Measurements from ENCODE around the gene ENTPD6. TPM values are rescaled to one million over a fixed set of nuclear protein-coding genes. Genes with fewer than 3 reads are reported as not detected.

The ENTPD6 gene
- total and polyA plus RNA-seq, 10 donors, result 23.0 to 49.6 (median 35.6) TPM

DNA sequence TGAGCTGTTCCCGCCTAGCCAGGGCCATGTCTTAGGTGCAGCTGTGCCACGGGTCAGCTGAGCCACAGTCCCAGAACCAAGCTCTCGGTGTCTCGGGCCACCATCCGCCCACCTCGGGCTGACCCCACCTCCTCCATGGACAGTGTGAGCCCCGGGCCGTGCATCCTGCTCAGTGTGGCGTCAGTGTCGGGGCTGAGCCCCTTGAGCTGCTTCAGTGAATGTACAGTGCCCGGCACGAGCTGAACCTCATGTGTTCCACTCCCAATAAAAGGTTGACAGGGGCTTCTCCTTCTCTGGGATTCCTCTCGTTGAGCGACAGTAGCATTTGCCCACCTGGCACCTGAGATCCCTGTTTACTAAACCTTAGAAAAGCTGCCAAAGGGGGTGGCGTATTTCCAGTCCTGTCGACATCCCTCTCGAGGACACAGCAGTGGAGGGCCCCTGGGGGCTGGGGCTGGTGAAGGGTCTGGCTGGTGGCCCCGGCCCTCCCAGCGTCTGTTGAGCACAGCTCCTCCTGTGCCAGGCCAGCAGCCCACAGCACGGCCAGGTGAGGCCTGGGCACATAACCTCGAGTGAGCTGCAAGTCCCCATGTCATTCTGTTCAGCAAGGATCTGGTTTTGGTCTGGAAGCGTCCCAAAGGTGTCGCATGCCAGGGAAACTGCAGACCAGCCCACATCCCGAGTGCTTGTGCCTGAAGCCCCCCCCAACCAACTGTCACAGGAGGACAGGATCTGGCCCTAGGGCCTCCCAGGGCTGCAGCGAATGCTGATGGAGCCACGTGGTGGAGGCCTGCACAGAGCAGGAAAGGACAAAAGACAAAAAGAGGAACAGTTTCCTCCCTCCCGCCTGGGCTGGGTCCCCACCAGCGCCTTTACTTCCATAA is 31.2 kb downstream of the ENTPD6 start:
- TF ChIP-seq, protein P1, sequence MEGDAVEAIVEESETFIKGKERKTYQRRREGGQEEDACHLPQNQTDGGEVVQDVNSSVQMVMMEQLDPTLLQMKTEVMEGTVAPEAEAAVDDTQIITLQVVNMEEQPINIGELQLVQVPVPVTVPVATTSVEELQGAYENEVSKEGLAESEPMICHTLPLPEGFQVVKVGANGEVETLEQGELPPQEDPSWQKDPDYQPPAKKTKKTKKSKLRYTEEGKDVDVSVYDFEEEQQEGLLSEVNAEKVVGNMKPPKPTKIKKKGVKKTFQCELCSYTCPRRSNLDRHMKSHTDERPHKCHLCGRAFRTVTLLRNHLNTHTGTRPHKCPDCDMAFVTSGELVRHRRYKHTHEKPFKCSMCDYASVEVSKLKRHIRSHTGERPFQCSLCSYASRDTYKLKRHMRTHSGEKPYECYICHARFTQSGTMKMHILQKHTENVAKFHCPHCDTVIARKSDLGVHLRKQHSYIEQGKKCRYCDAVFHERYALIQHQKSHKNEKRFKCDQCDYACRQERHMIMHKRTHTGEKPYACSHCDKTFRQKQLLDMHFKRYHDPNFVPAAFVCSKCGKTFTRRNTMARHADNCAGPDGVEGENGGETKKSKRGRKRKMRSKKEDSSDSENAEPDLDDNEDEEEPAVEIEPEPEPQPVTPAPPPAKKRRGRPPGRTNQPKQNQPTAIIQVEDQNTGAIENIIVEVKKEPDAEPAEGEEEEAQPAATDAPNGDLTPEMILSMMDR (IDR thresholded peaks at IDR 0.05 in 8 of 11, conservative IDR thresholded peaks at IDR 0.05 in 3 of 11), result no peak
- TF ChIP-seq POLR2A (IDR thresholded peaks at IDR 0.05) (no peak), POLR2AphosphoS5 (IDR thresholded peaks at IDR 0.05) (no peak)
- peak overlapping the region in 1 of 8 donors; percentile 56 for H3K27ac ChIP-seq
- WGBS, 5 donors, result 74 to 86% (median 79%) methylated on average over 19 to 28 of the region's 28 CpGs
- peaks cover 0 to 27% (median 0%) of the 10 kb centered on the region in 6 donors for H3K4me1 ChIP-seq
- H3K4me3 ChIP-seq, result no peak overlapping the region
- H3K36me3 ChIP-seq, result peaks cover 0 to 41% (median 9%) of the 10 kb centered on the region in 6 donors
- peak; percentile 69 for DNase-seq
- H3K27me3 ChIP-seq (replicated peaks in 1 of 7), result no peaks in the 10 kb centered on the region
- H3K9me3 ChIP-seq, result no peaks in the 10 kb centered on the region
- intact Hi-C loops (cut with DNase I; ENCODE audit: low total_unique reads), result no loop called here

- peak; percentile 65 for DNase-seq
- peak overlapping the region in 3 of 8 donors; percentile 16 to 56 (median 45) for H3K27ac ChIP-seq
- intact Hi-C loops (cut with DNase I; ENCODE audit: low total_unique reads), result no loop called here
Observed at GRCh38 chr20:25227317-25227831, 31.9 kb downstream of the ENTPD6 start.

GRCh38 chr20:25229486-25230165 is 34.1 kb downstream of the ENTPD6 start:
- Histone ChIP-seq H3K4me3 (no peak overlapping the region), H3K27me3 (replicated peaks in 1 of 7) (peaks cover 0 to 8% (median 0%) of the 10 kb centered on the region in 7 donors), H3K9me3 (no peaks in the 10 kb centered on the region), H3K27ac (no peak overlapping the region), H3K4me1 (peaks cover 0 to 22% (median 0%) of the 10 kb centered on the region in 6 donors), H3K36me3 (peaks cover 0 to 24% (median 8%) of the 10 kb centered on the region in 6 donors)
- DNase-seq, result no peak
- no peak for TF ChIP-seq POLR2A (IDR thresholded peaks at IDR 0.05)
- TF ChIP-seq POLR2AphosphoS5 (IDR thresholded peaks at IDR 0.05), result no peak
- TF ChIP-seq, protein P1 (IDR thresholded peaks at IDR 0.05 in 8 of 11, conservative IDR thresholded peaks at IDR 0.05 in 3 of 11), result no peak
- WGBS, 5 donors, result 90 to 96% (median 92%) methylated on average over 23 of the region's 23 CpGs
- intact Hi-C loops (cut with DNase I; ENCODE audit: low total_unique reads), result no loop called here

More at GRCh38 chr20:25227317-25227831, 31.9 kb downstream of the ENTPD6 start:
- Histone ChIP-seq H3K36me3 (peaks cover 0 to 35% (median 8%) of the 10 kb centered on the region in 6 donors), H3K9me3 (no peaks in the 10 kb centered on the region), H3K27me3 (replicated peaks in 1 of 7) (no peaks in the 10 kb centered on the region), H3K4me1 (peaks cover 0 to 25% (median 0%) of the 10 kb centered on the region in 6 donors), H3K4me3 (no peak overlapping the region)
- 65 to 85% (median 75%) methylated on average over 12 of the region's 12 CpGs for WGBS, 5 donors
- TF ChIP-seq POLR2A (IDR thresholded peaks at IDR 0.05), result no peak
- TF ChIP-seq, protein P1 (IDR thresholded peaks at IDR 0.05 in 8 of 11, conservative IDR thresholded peaks at IDR 0.05 in 3 of 11), result no peak

All from spleen (tissue), 11 donors.